M059J (cell line): ENCODE data around the gene SRP14. TPM values are rescaled to one million over a fixed set of nuclear protein-coding genes. Genes with fewer than 3 reads are reported as not detected.
"Not testable (repeated sequence)": the region's sequence is repeated elsewhere in the genome, so short reads cannot be mapped to it uniquely, and the experiment has no call there.

Experiments
- DNase-seq: peaks from one replicate; pipeline ENCODE4 v3.0.0-alpha.2; 2012; ENCODE audit warnings: low read depth
- total RNA-seq: library from RNA; depleted of rRNA; stranded (reverse); fragments of >200 nt; shearing (Covaris generic); gene quantifications from 2 replicates; pipeline ENCODE4 v1.2.3, GENCODE V29; 2014

SRP14 gene
- total RNA-seq, 1 experiment from 2014 or later = 307 TPM

DNA sequence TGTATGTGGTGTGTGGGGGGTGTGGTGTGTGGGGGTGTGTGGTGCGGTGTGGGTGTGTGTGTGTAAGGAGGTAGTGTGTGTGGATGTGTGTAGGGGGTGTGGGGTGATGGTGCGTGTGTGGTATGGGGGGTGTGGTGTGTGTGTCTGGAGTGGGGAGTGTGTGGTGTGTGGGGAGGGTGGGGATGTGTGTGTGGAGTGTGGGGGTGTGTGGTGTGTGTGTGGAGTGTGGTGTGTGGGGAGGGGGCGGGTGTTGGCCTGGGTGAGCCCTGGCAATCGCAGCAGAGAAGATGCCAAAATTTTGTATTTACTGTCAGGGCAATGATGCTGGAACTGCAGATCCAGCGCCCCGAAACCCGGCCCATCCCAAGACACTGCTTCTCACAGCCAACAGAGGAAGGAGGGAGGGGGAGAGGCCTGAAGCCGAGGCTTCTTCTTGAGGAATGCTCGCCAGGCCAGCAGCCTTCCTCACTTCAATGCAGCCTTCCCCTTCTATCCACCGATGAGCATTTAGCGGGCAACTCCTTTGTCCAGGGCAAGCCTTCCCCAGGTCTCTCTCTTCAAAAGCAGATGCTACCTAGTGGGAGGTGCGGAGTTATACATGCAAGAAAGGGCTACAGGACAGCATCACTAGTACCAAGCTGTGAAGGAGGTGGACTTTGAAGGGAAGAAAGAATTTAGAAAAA lies 11.9 kb upstream of the SRP14 start:
- DNase-seq = peak; percentile 30

DNA sequence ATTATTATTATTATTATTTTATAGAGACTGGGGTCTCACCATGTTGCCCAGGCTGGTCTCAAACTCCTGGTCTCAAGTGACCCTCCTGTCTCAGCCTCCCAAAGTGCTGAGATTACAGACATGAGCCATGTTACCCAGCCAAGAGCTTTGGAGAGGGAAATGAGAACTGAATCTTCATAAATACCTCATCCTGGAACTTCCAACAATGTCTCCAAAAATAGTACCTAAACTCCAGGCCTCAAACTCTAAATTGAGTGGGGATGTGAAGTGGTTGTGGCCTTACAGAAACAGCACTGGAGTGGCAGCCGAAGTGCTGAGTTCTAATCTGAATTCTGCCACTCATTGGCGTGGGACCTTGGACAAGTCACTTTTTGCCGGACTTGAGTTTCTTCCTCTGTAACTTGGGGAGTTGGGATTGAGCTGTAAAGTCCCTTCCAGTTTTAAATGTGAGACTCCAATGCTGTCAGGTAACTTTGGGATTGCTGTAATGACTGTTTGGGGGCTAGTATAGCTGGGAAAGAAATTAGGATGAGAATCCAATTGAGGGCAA lies 10.0 kb upstream of the SRP14 start:
- DNase-seq = no peak

DNA sequence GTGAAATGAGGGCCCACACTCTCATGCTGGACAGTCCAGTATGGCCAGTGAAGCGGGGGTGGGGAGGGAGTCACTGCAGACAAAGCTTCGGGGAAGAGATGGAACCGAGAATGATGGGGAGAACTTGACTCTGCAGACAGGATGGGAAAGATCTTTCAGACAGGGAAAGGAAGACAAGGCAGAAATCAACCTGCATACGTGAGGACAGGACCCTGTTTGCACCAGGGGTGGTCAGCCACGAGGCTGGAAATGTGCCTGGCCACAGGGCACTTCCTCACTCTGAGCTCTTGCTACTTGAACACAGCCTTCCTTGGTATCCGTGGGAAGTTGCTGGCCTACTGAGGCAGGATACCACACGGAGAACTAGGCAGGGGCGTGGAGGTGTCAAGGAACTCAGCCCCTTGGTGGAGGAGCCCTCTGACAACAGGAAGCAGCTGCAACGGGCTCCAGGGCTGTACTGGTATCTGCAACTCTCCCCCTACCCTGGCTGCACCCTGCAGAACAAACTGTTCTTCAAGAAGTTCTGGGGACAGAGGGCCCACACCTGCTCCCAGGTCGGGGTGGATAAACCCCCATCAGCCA lies 9.3 kb upstream of the SRP14 start:
- no peak for DNase-seq

DNA sequence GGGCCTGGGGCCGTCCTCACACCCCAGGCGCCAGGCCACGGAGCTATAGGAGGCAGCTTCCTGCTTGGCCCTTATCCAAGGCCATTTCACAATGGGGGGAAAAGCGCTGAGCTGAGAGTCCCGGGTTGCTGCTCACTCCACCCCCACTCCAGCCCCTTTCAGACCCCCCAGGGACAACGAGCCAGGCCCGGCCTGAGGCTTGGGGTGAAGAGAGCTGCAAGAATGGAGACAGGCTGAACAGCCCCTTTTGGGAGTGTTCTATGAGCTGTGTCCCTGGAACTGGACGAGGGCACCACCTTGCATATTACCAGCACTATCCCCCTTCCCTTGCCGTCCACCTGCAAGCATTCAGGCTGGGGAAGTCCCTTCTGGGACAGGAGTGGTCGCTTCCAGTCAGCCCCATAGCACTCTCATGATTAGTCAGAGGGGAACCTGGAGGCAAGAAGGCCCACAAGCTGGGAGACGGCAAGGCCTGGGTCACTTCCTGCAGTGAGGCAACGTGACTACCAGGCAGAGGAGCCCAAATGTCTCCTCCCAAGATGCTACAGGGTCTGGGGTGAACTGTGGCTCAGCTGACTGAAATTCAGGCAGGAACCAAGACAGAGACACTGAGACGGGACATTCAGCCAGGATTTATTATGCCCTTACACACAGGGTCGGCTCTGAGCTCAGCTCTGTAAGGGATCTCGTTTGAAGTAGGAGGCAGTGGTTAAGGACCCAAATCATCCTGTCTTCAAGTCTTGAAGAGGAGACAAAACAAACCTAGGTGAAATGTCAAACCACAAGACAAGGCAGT lies 8.6 kb upstream of the SRP14 start:
- peak; percentile 84 for DNase-seq

DNA sequence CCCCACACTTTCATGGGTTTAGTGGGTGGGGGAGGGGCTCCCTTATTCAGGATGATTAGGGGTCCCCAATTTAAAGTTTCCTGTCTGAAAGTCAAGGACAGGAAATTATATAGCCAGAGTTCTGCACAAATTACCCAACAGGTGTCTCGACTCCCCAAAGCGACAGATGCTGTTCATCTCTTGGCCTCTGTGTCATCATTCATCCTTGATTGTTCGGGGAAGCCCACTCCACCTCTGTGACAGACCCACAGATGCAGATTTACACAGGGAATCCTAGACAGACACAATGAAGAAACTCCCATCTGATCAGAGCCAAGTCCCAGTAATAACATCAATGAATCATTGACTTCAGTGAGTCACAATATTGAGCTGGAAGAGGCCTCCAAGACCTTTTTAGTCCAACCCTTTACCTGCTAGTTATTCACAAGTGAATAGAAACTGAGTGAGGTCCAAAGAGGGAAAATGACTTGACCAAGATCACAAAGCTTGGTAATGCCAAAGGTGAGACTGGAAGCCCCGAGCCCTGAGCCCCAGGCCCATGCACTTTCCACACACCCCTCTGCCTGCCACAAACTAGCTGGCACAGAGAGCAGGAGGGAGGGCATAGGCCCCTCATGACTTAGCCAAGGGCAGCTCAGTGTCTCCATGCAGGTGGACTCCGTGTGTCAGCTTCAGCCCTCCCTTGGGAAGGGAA lies 7.9 kb upstream of the SRP14 start:
- DNase-seq = peak; percentile 83

DNA sequence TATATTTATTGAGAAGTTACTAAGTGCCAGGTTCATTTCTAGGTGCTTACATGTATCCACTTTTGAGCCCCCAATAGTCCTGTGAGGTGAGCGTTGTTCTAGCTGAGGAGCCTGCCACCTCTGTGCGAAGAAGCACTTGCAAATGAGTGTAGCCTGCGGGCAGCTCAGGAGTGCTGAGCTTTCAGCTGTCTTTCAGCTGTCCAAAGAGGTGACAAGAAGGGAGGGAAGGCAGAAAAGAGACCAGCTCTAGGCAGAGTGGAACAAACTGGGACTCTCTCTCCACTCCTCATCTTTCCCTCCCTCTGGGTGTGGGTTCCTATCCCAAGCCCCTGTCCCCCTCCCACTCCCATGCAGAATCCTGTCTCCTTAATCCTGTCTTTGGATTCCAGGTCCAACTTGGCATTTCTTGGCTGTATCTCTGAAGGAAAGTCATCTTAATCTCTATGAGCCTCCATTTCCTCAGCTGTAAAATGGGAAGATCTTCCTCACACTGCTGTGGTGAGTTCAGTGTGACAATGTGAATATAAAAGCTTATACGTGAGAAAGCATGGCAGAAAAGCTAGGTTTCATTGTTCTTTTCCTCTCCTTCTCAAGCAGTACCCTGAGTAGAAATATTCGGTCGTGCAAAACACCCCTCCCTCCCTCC lies 6.7 kb upstream of the SRP14 start:
- no peak for DNase-seq

DNA sequence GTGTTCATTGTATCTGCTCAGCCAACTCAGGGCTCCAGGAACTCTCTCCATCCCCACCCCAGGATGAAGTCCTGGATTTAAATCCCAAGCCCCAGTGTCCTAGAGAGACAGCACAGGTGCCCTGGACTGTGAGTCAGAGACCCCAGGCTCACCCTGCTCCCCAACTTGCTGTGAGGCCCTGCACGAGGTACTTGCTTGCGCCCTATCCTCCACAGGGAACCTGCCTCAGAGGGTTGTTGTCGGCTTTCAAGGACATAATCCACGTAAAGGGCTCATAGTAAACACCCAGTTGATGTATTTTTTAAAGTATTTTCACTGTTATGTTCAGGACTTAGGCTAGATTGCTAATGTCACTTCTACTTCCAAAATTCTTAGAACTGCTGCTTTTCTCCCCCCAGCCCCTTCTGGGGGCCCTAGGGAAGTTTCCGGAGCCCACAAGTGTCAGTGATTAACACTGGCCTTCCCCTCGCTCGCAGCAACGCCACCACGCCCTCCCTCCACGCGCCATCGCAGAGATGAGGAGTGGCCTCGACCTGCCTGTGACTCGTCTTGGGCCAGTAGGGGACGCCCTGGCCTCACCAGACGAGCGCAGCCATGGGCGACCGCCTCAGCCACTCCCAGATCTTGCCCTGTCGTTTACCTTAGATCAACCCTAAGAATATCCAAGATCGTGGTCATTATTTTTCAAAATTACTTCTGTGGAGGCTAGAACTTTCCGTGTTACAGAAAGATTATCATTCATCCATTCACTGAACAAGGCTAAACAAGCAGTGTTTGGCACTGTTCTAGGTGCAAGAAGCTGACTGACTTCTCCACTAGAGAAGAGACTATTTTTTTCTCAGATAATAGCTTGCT lies 6.0 kb upstream of the SRP14 start:
- peak; percentile 79 for DNase-seq

DNA sequence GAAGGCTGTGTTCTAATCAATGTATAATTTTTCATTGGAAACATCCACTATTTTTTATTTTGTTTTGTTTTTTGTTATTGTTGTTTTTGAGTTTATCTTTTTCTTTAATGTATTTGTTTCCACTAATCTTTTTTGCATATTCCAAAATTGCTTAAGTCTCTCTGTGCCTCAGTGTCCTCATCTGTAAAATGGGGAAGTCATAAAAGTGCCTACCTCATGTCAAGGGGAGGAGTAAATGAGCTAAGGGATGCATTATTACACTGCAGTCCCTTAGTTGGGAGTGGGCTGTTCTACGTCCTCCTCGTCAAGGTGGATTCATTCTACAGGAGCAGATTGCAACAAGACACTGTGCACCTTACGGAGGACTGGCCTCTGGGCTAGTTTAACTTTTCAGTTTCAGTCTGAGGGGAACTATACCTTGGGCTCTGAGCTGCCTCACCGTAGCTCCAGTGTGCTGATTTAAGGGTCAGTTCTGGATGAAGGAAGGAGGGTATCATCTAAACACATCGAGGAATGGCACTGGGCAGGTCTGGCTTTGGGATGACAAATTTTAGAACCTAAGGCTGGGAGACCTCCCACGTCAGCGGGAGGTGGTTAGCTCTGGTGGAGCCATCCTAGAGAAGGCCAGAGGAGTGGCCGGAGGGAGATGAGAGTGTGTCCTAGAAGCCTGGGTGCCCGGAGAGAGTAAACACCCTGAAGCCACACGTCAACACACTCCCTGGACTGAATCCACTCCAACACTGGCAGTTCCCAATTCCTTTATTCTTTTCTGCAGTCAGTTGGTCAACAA lies 5.1 kb upstream of the SRP14 start:
- no peak for DNase-seq

DNA sequence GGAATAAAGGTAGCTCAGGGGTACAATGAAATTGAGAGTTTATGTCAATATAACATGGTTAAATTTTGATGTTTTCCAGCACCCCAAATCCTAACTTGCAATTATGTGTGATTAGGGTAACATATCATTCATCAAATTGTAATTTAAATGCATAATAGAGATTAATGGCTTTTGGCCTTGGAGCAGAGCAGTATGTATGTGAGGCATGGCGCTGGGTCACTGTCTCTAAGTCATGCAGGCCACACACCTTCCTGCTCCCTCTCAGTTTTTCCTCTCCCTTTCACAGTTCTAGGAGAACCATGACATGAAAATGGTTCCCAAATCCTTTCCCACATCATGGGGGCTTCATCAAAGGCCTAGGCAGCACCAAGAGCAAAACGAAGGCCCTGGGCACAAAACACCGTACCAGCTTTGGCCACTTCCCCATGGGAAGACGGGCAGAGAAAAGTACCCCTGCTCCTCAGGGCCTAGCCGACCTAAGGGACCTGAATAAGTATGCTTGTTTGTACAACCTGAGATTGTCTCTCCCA lies 3.9 kb upstream of the SRP14 start:
- no peak for DNase-seq

DNA sequence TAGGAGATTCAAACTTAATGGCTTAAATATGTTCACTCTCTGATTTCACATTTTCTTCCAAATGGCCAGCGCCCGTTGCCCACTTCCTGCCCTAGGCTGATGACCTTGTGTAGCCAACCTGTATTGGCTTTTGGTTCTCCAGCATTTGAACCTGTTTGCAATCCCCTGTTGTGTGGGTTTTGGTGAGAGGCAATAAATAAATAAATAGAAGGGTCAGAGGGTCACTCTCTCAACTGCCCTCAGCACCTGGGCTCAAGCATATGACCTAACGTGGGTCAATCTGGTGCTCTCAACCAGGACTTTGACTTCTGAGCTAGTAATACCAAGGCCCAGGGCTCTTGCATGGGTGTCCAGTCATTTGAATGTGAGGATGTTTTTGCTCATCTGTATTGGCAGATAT lies 1.8 kb upstream of the SRP14 start:
- DNase-seq = no peak

DNA sequence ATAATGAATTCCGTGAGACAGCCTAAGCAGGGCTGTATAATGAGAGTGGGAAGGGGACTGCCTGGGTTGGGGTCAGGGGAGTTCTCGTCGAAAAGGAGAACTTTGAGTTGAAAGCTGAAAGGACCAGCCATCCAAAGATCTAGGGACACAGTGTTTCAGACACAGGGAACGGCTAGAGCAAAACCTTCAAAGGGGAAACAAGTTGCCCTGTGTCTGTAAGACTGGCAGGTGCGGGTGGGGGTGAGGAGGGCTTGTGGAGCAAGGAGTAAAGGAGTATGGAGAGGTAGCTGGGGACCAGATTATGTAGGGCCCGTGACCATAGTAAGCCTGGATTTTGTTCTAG lies 1.3 kb upstream of the SRP14 start:
- no peak for DNase-seq

DNA sequence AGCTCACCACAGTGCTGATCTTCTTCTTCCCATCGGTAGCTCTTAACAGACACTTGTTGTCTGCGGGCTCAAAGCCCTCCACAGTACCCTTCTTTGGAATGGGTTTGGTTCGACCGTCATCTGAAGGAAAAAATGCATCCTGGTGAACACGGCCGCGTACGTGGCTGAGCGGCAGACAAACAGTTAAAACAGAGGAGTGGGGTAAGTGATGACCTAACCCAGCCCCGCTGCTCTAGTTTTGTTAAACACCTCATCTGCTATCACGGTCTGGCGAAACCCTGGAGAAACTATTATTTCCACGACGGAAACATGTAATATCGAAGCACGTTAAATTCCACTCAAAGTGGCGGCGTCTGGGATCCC lies 725 bp downstream of the SRP14 start:
- no peak for DNase-seq

DNA sequence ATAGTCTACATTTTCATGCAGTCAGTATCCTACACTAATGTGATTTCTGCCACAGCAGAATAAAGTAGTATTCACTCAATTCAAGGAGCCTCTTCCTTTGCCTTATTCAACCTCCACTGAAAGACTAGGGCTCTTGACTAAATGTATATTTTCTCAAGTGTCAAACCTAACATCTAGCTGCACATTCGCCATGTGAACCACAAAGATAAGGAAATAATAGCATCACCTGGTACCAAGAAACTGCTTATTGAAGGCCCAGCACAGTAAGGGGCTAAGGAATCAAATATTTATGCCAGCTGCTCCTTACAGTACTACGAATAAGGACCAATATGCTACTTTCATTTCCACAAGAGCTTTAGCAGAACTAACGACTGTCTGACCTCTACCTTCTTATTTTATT lies 1.3 kb downstream of the SRP14 start:
- DNase-seq = no peak

DNA sequence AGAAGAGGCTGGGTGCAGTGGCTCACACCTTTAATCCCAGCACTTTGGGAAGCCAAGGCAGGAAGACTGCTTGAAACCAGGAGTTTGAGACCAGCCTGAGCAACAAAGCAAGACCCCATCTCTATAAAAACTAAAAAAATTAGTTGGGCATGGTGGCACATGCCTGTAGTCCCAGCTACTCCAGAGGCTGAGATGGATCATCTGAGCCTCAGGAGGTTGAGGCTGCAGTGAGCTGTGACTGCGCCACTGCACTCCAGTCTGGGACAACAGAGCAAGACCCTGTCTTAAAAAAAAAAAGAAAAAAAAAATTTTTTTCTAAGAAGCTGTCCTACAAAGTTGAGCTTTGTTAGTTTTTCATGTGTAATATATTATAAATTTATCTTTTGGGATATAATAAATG lies 3.8 kb downstream of the SRP14 start:
- DNase-seq = not testable (repeated sequence)

DNA sequence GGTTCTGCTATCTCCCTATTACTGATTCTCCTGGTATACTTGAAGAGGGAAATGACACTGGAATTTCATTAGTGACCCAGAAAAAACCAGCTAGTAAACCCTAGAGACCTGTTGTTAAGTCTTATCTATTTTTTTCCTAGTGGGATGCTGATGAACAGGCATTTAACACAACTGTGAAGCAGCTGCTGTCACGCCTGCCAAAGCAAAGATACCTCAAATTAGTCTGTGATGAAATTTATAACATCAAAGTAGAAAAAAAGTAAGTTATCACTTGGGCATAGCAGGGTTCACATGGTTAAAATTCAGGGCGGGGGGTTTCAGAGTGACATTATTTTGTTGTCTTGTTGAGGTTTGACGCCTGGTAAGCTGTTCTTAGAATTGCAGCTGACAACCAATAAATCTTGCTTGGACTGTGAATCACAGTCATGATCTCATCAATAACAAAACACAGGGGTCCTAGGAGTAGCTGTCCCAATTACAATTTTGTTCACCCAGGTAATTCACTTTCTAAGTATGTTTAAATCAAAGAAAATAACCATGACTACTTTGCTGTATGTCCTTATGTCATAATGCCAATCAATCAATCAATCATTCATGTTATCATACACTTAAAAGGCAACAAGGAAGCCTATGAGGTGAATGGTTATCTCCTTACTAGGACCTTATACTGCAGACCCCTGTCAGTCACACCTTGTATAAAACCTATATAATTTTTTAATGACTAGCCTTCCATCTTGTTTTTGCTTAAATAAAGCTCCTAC lies 4.6 kb downstream of the SRP14 start:
- DNase-seq = no peak

DNA sequence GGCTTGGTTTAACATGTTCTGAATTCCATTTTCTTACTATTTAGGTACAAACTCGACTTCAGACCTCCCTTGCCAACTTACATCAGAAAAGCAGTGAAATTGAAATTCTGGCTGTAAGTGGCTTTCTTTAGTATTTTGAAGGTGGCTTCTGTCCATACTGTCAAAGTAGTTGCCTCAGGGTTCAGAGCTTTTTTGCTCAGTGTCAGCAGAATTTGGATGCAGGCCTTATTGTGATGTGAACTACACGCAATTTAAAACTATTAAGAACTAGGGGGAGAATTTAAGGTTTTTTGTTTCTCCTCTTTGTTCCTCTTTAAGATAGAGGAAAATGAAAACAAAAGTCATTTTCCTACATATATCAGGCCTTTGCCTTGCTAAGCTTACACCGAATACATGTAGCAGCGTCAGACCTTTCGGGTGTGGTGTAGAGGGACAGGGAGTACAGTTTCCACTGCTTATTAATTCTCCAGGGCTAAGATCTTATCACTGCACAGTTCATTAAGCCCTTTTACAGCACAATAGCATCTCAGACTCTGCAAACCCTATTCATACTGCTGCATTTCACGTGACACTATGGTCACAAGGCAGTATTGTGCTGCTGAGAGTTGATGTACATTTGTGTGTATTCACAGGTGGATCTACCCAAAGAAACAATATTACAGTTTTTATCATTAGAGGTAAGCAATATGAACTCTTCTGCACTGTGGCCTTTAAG lies 6.7 kb downstream of the SRP14 start:
- no peak for DNase-seq

DNA sequence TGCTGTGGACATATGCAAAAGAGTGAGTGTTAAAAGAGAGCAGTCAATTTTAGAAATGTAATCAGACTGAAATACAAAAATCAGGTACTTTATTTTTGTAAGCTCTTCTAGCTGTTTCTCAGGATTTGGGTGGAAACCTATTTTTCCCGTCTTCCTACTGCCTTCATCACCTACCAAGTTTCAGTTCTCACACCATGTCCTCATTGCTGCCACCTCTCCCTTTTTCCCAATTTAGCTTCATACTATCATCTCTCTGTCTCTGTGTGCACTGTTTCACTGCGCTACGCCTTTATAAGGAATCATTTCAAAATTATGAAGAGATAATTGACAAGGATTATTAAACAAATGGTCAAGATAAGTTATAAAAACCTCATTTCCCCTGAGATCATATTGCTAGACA lies 7.7 kb downstream of the SRP14 start:
- no peak for DNase-seq
